Prostate gland (tissue), 2 donors: ENCODE results near the gene UGT1A8.

Experiments
- CTCF ChIP-seq, 4 experiments: fragments of 200-600 bp in 2 of 4; fragments of 450-650 bp in 2 of 4; sonication (generic) in 2 of 4; IDR thresholded peaks; 1 replicate in 3 of 4; 2 replicates in 1 of 4; pipeline ENCODE4 v1.5.1; 2016 to 2019; ENCODE audit warnings: antibody characterized with exemption in 4 of 4, mild to moderate bottlenecking in 2 of 4, moderate library complexity in 2 of 4
- POLR2AphosphoS5 ChIP-seq: sonication (generic); formaldehyde crosslinking; IDR thresholded peaks from one replicate; pipeline ENCODE4 v1.6.1; 2017; ENCODE audit warnings: antibody characterized with exemption

DNA sequence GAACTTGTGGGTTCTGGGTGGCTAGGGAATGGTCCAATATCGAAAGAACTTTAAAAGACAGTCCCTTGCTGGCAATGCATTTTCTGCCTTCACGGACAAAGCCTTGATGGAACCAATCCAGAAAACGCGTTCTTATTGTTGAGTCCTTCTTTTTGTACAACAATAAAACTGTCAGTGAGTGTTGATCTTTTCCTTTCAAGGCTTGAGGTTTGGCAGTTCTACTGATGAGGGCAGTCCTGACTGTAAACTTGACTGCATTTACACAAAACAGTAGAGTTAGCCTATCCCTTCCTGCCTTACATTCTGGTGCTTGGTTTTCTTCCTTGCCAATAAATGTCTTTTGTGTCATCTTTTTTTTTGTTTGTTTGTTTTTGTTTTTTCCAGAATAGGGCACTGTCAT, 61.8 kb downstream of the UGT1A8 start:
- no peak for TF ChIP-seq CTCF (IDR thresholded peaks at IDR 0.05)
- peak; percentile 67 for TF ChIP-seq POLR2AphosphoS5
